GM10266 (cell line): ENCODE results near the gene AP5S1.
A peak's percentile ranks its signal among the peaks of the same experiment; 100 is the strongest.

ENCODE experiments used
- DNase-seq: peaks from one replicate; pipeline ENCODE4 v3.0.0; 2012; ENCODE audit errors: extremely low spot score
- TF ChIP-seq, protein P1 (sequence below): IDR thresholded peaks from 2 replicates; pipeline ENCODE4 v1.5.1; 2012; ENCODE audit warnings: mild to moderate bottlenecking, low read depth; ENCODE audit not compliant: control insufficient read depth, insufficient read depth; ENCODE audit errors: missing control alignments

AP5S1 gene

DNA sequence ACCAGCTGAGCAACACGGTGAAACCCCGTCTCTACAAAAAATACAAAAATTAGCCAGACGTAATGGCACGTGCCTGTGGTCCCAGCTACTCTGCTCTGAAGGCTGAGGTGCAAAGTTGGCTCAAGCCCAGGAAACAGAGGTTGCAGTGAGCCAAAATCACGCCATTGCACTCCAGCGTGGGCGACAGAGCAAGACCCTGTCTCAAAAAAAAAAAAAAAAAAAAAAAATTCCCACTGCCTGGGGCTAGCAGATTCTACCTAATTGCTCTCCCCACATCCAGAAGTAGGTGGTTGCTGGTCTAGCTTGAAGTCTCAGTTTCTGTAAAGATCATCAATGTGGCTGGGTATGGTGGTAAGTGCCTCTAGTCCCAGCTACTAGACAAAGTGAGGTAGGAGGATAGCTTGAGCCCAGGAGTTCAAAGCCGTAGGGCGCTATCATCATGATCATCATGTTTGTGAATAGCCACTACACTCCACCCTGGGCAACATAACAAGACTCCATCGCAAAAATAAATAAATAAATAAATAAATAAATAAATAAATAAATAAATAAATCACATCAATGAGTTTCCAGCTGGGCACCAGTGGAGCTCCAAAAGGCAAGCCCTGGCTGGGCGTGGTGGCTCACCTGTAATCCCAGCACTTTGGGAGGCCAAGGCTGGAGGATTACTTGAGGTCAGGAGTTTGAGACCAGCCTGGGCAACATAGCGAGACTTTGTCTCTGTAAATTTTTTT is 6.3 kb upstream of the AP5S1 start:
- DNase-seq, result no peak

DNA sequence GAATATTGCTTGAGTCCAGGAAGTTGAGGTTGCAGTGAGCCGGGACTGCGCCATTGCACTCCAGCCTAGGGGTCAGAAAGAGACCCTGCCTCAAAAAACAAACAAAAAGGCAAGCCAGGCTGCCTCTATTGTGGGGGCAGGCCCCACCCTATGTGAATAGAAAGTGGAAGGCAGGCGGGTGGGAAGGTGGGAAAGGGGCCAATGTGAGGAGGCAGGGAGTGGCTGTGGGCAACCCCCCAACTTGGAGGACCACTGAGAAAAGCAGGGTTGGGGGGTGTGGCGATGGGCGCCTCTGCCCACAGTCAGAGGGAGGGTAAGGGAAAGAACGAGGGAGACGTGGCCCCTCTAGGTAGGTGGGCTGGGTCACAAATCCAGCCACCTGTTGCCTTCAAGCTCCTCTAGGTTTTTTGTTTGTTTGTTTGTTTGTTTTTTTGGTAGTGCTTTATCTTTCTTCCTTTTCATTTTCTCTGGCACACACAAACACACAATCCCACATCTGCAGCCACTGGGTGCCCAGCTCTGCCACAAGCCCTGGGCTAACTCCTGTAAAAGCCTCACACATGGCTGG is 5.3 kb upstream of the AP5S1 start:
- TF ChIP-seq, protein P1, sequence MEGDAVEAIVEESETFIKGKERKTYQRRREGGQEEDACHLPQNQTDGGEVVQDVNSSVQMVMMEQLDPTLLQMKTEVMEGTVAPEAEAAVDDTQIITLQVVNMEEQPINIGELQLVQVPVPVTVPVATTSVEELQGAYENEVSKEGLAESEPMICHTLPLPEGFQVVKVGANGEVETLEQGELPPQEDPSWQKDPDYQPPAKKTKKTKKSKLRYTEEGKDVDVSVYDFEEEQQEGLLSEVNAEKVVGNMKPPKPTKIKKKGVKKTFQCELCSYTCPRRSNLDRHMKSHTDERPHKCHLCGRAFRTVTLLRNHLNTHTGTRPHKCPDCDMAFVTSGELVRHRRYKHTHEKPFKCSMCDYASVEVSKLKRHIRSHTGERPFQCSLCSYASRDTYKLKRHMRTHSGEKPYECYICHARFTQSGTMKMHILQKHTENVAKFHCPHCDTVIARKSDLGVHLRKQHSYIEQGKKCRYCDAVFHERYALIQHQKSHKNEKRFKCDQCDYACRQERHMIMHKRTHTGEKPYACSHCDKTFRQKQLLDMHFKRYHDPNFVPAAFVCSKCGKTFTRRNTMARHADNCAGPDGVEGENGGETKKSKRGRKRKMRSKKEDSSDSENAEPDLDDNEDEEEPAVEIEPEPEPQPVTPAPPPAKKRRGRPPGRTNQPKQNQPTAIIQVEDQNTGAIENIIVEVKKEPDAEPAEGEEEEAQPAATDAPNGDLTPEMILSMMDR, result no peak
- DNase-seq, result no peak

More for the DNA sequence above, 6.3 kb upstream of the AP5S1 start:
- TF ChIP-seq, protein P1, result no peak

DNA sequence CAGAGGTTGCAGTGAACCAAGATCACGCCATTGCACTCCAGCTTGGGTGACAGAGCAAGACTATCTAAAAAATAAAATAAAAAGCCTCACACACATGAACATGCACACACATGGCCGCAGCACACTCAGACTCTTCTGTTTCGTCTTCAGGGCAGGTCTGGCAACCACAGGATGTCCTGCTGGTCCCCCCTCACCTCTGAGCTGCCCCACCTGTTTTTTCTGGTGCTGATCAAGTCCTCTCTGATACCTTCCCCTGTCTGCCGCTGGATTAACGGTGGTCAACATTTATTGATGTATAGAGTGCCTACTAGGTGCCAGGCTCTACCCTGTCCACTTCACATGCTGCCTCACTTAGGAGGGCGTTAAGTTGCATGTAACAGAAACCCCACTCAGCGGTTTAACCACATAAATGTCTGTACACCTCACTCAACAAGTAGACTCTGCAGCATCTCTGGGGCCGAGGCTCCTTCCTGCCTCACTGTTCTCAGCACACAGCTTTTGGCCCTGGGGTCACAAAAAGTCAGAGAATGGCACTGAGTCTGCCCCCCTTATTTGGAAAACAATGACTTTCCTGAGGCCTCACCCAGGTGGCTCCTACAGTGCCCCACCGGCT is 4.5 kb upstream of the AP5S1 start:
- no peak for DNase-seq
- TF ChIP-seq, protein P1, result no peak

DNA sequence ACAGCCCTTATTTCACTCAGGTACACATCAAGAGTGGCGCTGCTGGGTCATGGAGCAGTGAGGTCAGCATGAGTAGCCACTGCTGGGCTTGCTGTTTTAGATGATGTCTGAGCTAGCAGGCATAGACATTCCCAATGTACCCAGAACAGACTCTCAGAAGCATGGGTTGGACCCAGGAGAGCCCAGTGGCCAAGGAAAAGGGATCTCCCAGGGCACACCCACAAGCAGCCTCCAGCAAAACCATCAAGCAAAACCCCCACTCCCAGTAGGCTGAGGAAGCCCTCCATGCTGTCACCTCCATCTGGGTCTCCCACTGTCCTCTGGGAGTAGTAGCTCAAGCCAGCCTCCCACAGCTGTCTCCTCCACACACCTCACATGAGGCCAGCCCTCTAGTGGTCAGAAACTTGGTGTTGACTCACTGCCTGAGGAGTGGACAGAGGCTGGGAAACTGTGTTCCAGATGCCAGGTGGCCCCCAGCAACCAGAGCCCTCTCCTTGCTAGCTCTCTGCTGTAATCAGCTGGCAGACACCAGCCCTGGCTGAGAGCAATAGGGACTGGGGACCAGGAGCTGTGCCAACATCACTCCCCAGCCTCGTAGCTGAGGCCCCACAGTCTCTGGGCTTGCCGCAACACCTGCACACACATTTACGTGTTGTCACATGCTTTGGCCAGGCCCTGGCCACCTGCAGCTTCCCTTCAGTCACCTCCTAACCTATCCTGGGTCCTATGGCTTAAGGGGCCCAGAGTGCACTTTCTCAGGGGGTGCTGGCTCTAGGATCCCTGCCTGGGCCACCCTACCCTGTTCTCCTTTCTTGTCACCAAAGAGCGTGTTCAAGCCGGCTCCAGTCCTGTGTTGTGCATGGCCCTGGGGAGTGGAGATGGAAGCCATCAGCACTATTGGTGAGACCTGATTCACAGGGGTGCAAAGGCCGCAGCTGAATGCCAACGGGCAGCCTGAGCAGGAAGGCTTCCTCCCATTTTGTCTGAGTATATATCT is 1.9 kb upstream of the AP5S1 start:
- DNase-seq, result peak; percentile 68
- TF ChIP-seq, protein P1, result peak; percentile 66

DNA sequence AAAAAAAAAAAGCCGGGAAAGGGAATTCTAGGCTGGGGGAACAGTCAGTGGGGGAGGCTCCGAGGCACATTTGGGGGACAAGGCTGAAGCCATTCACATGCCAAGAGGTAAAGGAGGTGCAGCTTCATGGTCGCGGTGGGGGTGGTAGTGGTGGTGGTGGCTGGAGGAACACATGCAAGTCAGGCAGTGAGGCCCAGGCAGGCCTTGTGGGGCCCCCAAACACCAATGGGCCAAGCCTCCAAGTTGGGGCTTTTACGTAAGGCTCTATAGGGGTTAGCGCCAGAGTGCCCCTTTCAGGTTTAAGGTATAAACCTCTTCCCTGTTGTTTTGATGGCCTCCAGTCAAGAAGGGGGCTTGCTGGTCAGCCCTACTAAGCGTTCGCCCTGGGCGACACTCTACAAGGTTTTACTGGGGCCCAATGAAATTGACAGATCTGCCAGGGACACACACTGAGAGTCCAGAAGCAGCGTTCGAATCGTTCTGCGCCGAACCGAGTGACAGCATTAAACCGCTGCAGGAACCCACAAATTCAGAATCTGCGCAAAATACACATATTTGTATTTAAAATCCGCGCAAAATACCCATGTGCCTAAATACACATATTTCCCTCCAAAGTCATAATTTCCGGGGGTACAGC is 818 bp upstream of the AP5S1 start:
- no peak for DNase-seq
- TF ChIP-seq, protein P1, result no peak

DNA sequence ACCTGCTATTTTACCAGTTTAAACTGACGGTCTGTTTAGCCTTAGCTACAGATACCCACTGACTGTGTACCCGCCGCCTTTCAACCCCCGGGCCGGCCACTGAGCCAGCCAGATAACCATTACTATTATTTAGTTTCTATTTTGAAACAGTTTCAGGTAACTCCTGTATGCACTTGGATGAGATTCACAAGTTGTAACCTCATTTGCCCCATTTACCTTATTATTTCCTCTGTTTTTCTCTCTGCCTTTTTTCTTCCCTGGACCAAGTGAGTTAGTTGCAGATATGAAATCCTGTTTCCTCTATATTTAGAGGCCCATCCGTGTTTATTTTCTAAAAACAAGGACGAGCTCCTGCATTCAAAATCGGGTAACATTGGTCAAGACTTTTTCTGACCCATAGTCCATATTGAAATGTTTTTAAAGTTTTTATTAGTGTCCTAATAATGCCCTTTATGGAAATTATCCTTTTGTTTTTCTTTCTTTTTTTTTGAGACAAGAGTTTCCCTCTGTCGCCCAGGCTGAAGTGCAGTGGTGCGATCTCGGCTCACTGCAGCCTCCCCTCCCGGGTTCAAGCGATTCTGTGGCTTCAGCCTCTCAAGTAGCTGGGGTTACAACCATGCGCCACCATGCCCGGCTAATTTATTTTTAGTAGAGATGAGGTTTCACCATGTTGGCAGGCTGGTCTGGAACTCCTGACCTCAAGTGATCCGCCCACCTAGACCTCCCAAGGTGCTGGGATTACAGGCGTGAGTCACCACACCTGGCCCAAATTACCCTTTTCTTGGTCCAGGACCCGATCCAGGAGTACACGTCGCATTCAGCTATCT is 767 bp downstream of the AP5S1 start:
- TF ChIP-seq, protein P1, result no peak
- no peak for DNase-seq
